HG03175 (cell line): ENCODE measurements around the gene SLC9A3.

Experiments
- ATAC-seq: cut with Tn5 transposase; IDR thresholded peaks from one replicate; pipeline ENCODE4 v1.9.1; 2021; ENCODE audit warnings: mild to moderate bottlenecking, moderate library complexity; ENCODE audit not compliant: unreplicated experiment

Gene SLC9A3

GRCh38 chr5:448061-448765 lies 76.0 kb downstream of the SLC9A3 start:
- ATAC-seq, result no peak

GRCh38 chr5:447501-447900 lies 76.7 kb downstream of the SLC9A3 start:
- no peak for ATAC-seq

DNA sequence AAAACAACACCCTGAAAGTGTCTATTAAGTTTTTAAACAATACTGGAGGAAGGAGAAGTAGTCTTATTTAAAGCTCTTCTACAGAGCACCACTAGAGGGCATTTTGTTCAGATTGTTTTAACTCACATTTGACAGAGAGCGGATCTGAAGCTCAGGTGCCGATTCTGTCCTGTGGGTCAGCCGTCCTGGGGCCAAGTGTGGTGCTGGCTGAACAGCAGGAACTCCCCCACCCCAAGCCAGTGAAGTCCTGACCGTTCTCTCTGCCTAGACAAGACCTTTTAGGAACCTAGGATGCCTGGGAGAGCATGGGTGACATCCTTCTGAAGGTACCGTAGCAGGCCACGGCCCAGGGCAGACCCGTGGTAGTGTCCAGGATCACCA lies 77.4 kb downstream of the SLC9A3 start:
- no peak for ATAC-seq

DNA sequence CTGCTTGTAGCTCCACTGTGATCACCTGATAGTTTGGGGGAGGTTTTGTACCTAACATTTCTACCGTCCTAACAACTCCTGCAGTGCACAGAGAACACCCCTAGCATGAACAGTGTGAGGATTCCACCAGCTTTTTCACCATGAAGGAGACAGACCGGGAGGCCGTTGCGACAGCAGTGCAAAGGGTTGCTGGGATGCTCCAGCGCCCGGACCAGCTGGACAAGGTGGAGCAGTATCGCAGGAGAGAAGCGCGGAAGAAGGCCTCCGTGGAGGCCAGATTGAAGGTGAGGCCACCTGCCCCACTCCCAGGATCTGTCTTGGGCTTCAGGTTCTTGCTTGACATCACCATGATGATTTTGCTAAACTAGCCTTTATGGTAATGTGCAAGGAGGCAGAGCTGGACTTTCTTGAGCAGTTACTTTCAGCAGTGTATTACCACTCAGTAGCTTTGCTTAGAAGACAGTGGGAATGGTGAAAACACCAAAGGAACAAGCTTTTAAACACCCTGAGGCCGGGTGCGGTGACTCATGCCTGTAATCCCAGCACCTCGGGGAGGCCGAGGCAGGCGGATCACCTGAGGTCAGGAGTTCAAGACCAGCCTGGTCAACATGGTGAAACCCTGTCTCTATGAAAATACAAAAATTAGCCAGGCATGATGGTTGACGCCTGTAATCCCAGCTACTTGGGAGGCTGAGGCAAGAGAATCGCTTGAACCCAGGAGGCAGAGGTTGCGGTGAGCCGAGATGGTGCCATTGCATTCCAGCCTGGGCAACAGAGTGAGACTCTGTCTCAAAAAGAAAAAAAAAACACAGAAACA lies 78.0 kb downstream of the SLC9A3 start:
- no peak for ATAC-seq

DNA sequence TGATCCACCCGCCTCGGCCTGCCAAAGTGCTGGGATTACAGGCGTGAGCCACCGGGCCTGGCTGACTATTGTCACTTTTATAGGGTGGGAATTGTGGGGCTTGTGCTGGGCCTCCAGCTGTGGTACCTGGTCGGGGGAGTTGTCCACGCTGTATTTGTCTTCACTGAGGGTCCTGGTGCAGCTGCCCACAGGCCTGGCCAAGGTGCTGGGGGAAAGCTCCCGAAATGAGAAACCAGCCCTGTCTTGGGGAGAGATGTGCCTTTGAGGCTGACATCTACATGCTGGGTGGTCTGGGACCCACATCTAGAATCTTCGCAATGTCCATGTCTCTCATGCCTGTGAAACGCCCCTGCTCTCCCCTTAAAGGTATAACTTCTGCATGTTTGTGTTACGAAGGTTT lies 78.7 kb downstream of the SLC9A3 start:
- no peak for ATAC-seq

DNA sequence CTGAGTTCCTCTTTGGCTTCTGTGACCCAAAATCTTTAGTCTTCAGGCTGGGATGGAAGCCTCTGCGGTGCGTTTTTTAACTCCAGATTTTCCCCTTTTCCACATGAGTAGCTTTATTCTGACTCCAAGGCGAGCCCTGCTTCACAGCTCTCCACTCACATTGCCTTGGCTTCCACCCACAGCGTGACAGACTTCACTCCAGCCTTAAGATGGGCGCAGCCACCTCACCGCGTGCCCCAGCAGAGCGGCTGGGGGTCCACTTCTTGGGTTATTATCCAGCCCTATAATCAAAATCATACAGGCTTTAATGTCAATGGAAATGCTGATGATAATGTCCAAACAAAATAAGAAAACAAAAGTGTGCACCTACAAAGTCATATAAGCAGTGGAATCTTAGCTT lies 80.0 kb downstream of the SLC9A3 start:
- ATAC-seq, result no peak

- peak; percentile 31 for ATAC-seq
These were observed 80.8 kb downstream of the SLC9A3 start for GRCh38 chr5:443239-444151.

DNA sequence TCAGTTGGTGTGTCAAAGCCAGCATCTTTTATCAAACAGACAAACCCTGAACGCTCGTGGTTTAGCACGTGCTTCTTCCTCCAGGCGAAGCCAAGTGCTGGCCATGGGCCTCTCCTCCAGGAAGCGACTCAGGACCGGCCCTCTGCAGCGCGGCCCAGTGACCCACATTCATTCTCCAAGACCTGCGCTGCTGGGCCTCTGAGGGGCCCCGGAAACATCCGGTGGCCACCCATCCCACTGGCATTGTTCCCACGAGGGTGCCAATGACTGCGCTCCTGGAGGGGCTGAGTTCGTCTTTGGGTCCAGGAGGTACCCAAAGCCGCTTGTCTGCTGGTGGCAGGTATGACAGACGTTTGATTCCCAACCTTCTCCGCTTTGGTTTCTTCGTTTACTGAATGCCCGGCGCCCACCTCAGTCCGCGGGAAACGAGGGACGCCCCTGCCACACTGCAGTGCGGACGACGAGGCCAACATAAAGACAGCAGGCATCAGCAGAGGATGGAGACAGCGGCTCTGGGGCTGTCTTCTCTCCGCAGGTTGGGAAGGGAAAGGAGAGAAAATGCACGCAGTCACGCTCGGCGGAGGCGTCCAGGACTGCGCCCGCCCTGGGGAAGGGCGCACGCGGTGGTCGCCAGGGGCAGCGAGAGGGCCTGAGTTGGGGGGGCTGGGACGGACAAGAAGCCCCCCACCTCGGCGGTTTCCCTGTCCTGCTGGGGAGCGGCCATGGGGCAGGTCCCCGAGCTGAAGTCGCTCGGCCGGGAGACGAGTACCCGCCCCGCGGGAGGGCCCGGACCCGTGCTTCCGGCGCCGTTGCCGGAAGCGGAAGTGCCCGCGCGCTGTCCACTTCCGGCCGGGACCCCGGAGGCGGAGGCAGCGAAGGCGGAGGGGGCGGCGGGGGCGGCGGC lies 81.7 kb downstream of the SLC9A3 start, which contains the start of gene EXOC3:
TSS of gene EXOC3 (plus strand) at position 842 of the 904 bp plus-strand sequence. CDS start 3,030 bp downstream, outside the sequence.
- peak; percentile 87 for ATAC-seq

DNA sequence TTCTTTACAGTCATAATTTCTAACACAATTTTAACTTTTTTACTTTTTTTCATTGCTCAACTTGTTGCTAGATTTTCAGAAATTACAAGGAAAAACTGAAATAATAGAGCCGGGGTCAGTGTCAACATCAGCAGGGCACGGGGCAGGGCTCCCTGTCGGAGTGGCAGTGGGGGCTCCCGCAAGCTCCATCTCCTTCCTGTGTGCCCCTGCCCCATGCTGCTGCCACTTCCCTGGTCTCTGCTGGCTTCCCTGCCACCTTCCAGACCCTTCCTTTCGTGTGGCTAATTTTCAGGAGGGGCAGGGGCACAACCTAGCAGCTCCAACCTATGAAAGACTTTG lies 82.3 kb downstream of the SLC9A3 start:
- no peak for ATAC-seq

DNA sequence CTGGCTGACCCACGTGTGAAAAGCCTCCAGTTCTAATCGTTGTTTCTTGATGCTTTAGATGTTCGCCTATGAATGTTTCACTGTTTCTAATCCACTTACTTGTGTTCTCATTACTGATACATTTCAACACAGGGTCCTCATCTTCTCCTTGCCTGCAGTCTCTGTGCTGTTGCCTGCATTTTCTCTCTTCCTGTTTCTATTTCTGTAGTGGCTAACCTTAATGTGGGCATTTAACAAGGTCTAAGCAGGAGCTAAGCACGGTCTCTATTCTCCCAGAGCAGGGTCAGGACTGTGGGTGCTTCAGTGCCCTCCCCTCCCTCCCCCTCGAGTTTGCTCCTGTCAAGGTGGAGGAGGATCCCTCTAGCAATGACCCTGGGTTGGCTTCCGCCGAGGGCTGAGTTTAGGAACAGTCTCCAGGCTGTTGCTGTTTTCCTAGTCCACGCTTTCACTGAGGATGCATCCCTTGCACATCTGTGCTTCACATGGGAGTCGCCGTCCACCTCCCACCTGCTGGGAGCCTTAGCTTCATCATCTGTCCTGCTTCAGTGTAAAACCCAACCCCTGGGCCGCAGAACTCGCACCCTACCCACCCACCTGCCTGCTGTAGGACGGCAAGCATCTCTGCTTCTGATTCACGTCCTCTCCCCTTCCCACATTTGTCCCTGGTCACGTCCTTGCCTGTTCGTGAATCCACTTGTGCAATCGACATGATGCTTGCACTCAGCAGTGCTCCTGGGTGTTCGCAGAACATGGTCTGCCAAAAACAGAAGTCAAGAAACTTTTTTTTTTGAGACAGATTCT lies 83.6 kb downstream of the SLC9A3 start:
- no peak for ATAC-seq

GRCh38 chr5:439636-440035 lies 84.6 kb downstream of the SLC9A3 start:
- no peak for ATAC-seq

GRCh38 chr5:439181-439580 lies 85.1 kb downstream of the SLC9A3 start:
- no peak for ATAC-seq

DNA sequence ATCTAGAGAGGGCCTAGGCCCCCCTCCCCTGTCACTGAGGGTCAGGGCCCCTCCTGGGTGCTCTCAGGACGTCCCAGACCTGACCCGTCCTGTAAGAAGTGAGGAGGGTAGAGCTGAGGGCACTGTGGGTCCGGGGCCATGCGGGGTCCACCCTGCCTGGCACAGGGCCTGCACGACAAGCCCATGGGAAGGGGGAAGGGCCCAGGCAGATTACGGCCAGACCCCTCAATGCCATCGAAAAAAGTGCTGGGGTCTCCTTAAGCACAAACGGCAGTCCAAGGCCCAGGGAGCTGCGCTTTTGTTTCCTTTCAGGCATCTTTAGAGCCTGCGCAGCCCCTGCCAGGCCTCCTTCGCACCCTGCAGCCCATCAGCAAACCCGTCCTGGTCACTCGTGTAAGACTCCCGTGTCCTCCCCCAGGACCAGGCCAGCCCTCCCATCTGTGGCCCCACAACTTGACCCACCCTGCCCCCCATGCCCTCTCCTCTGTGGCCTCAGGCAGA lies 85.7 kb downstream of the SLC9A3 start:
- ATAC-seq, result no peak

DNA sequence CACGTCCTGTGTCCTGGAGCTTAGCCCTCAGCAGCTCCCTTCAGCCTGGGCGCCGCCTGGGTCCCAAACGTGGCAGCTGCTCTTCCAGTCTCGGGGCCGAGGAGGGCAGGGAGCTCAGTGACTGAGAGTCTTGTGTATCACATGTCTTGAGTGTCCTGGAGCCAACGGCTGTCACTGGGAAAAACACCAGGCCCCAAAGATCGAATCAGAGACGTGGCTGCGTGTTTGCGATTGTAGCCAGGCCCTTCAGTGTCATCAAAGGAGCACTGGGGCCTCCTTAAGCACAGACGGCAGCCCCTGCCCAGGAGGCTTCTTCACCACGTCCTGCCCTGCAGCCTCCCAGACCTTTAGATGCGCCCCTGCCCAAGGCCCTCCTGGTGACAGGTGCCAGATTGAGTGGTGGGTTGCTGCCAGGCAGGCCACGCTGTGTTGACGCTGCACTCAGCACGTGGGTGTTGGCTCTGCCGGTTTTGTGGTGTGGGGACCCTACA lies 86.9 kb downstream of the SLC9A3 start:
- ATAC-seq, result no peak

GRCh38 chr5:436641-436975 lies 87.6 kb downstream of the SLC9A3 start:
- ATAC-seq, result no peak

GRCh38 chr5:435961-436640 lies 88.1 kb downstream of the SLC9A3 start:
- ATAC-seq, result no peak

GRCh38 chr5:435156-435790 lies 89.0 kb downstream of the SLC9A3 start:
- no peak for ATAC-seq

DNA sequence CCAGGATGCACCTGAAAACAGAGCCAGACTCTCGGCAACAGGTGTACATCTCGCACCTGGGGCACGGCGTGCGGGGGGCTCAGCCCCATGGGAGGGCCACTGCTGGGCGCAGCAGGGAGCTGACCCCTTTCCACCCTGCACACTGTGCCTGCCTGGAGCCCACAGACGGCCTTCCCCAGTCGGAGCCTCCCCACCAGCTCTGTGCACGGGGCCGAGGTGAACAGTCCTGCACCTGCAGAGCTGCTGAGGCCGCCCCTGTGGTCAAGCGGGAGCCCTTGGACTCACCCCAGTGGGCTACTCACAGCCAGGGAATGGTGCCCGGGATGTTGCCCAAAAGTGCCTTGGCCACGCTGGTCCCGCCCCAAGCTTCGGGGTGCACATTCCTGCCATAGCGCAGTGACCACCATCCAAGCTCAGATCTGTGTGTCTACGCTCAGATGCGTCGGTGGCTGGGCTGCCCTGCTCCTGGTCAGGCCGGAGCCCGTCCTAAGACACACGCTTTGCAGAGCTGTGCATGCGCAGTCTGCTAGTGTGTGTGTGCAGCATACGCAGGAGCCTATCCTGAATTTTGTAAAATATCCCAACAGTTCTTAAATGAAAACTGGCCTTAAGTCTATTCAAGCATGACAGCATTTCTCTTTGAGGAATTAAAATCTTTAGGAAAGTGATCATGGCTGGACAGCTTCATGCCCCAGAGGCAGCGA lies 89.7 kb downstream of the SLC9A3 start:
- no peak for ATAC-seq
